Measurements from ENCODE around the gene PARP15.

PARP15 gene

GRCh38 chr3:122572940-122573412 lies 4.5 kb upstream of the PARP15 start:
- Histone ChIP-seq H3K27ac (ENCODE audit: low read depth, low read length) (peak overlapping the region; percentile 69), H3K9me3 (ENCODE audit: control insufficient read depth, insufficient read depth, low read length) (no peaks in the 10 kb centered on the region), H3K36me3 (ENCODE audit: control insufficient read depth, insufficient read depth, low read length) (peaks cover 3% of the 10 kb centered on the region; the same call in 1 of the 2 replicates), H3K9ac (ENCODE audit: low read depth, low read length) (no peak overlapping the region), H3K4me3 (ENCODE audit: low read depth, low read length) (no peak overlapping the region), H3K4me1 (ENCODE audit: control insufficient read depth, insufficient read depth, low read length) (0 out of 2 replicates have a peak, but pooled peaks cover 7% of the 10 kb centered on the region), H3K27me3 (ENCODE audit: control insufficient read depth, insufficient read depth, low read length) (peaks cover 11% of the 10 kb centered on the region)

GRCh38 chr3:122576174-122576940 lies 1.1 kb upstream of the PARP15 start:
- Histone ChIP-seq H3K27ac (ENCODE audit: low read depth, low read length) (no peak overlapping the region), H3K27me3 (ENCODE audit: control insufficient read depth, insufficient read depth, low read length) (peaks cover 20% of the 10 kb centered on the region), H3K4me1 (ENCODE audit: control insufficient read depth, insufficient read depth, low read length) (0 out of 2 replicates have a peak, but pooled peaks cover 7% of the 10 kb centered on the region), H3K9me3 (ENCODE audit: control insufficient read depth, insufficient read depth, low read length) (peaks cover under 1% of the 10 kb centered on the region; the same call in 1 of the 2 replicates), H3K9ac (ENCODE audit: low read depth, low read length) (no peak overlapping the region), H3K4me3 (ENCODE audit: low read depth, low read length) (no peak overlapping the region), H3K36me3 (ENCODE audit: control insufficient read depth, insufficient read depth, low read length) (no peaks in the 10 kb centered on the region)

GRCh38 chr3:122578069-122578740 lies 755 bp downstream of the PARP15 start:
- H3K4me3 ChIP-seq (ENCODE audit: low read depth, low read length) = peak overlapping the region; percentile 53

GRCh38 chr3:122580470-122580869 lies 3.0 kb downstream of the PARP15 start:
- no peak overlapping the region for H3K4me3 ChIP-seq (ENCODE audit: low read depth, low read length)
- H3K27me3 ChIP-seq (ENCODE audit: control insufficient read depth, insufficient read depth, low read length) = peaks cover 20% of the 10 kb centered on the region
- no peak overlapping the region for H3K27ac ChIP-seq (ENCODE audit: low read depth, low read length)
- no peak overlapping the region for H3K9ac ChIP-seq (ENCODE audit: low read depth, low read length)
- 0 out of 2 replicates have a peak, but pooled peaks cover 7% of the 10 kb centered on the region for H3K4me1 ChIP-seq (ENCODE audit: control insufficient read depth, insufficient read depth, low read length)
- H3K36me3 ChIP-seq (ENCODE audit: control insufficient read depth, insufficient read depth, low read length) = no peaks in the 10 kb centered on the region
- peaks cover 18% of the 10 kb centered on the region for H3K9me3 ChIP-seq (ENCODE audit: control insufficient read depth, insufficient read depth, low read length)

More at GRCh38 chr3:122578069-122578740, 755 bp downstream of the PARP15 start:
- 0 out of 2 replicates have a peak, but pooled peaks cover 7% of the 10 kb centered on the region for H3K4me1 ChIP-seq (ENCODE audit: control insufficient read depth, insufficient read depth, low read length)
- H3K36me3 ChIP-seq (ENCODE audit: control insufficient read depth, insufficient read depth, low read length) = no peaks in the 10 kb centered on the region
- peaks cover 20% of the 10 kb centered on the region for H3K27me3 ChIP-seq (ENCODE audit: control insufficient read depth, insufficient read depth, low read length)
- peaks cover 16% of the 10 kb centered on the region for H3K9me3 ChIP-seq (ENCODE audit: control insufficient read depth, insufficient read depth, low read length)
- H3K27ac ChIP-seq (ENCODE audit: low read depth, low read length) = no peak overlapping the region
- no peak overlapping the region for H3K9ac ChIP-seq (ENCODE audit: low read depth, low read length)

GRCh38 chr3:122581622-122582021 lies 4.2 kb downstream of the PARP15 start:
- peaks cover 20% of the 10 kb centered on the region for H3K27me3 ChIP-seq (ENCODE audit: control insufficient read depth, insufficient read depth, low read length)
- no peak overlapping the region for H3K27ac ChIP-seq (ENCODE audit: low read depth, low read length)
- no peak overlapping the region for H3K9ac ChIP-seq (ENCODE audit: low read depth, low read length)
- H3K36me3 ChIP-seq (ENCODE audit: control insufficient read depth, insufficient read depth, low read length) = no peaks in the 10 kb centered on the region
- 0 out of 2 replicates have a peak, but pooled peaks cover under 1% of the 10 kb centered on the region for H3K4me1 ChIP-seq (ENCODE audit: control insufficient read depth, insufficient read depth, low read length)
- no peak overlapping the region for H3K4me3 ChIP-seq (ENCODE audit: low read depth, low read length)
- peaks cover 18% of the 10 kb centered on the region for H3K9me3 ChIP-seq (ENCODE audit: control insufficient read depth, insufficient read depth, low read length)

GRCh38 chr3:122582390-122582789 lies 4.9 kb downstream of the PARP15 start:
- Histone ChIP-seq H3K4me3 (ENCODE audit: low read depth, low read length) (no peak overlapping the region), H3K27ac (ENCODE audit: low read depth, low read length) (no peak overlapping the region), H3K9ac (ENCODE audit: low read depth, low read length) (no peak overlapping the region), H3K9me3 (ENCODE audit: control insufficient read depth, insufficient read depth, low read length) (peaks cover 18% of the 10 kb centered on the region), H3K4me1 (ENCODE audit: control insufficient read depth, insufficient read depth, low read length) (no peaks in the 10 kb centered on the region), H3K27me3 (ENCODE audit: control insufficient read depth, insufficient read depth, low read length) (peaks cover 14% of the 10 kb centered on the region), H3K36me3 (ENCODE audit: control insufficient read depth, insufficient read depth, low read length) (no peaks in the 10 kb centered on the region)

GRCh38 chr3:122586098-122586497 lies 8.6 kb downstream of the PARP15 start:
- Histone ChIP-seq H3K36me3 (ENCODE audit: control insufficient read depth, insufficient read depth, low read length) (no peaks in the 10 kb centered on the region), H3K27me3 (ENCODE audit: control insufficient read depth, insufficient read depth, low read length) (no peaks in the 10 kb centered on the region), H3K4me3 (ENCODE audit: low read depth, low read length) (no peak overlapping the region), H3K9ac (ENCODE audit: low read depth, low read length) (no peak overlapping the region), H3K9me3 (ENCODE audit: control insufficient read depth, insufficient read depth, low read length) (peaks cover 18% of the 10 kb centered on the region), H3K4me1 (ENCODE audit: control insufficient read depth, insufficient read depth, low read length) (no peaks in the 10 kb centered on the region; the same call in none of the 2 replicates), H3K27ac (ENCODE audit: low read depth, low read length) (no peak overlapping the region)

GRCh38 chr3:122586773-122587485 lies 9.5 kb downstream of the PARP15 start:
- Histone ChIP-seq H3K27ac (ENCODE audit: low read depth, low read length) (no peak overlapping the region), H3K4me1 (ENCODE audit: control insufficient read depth, insufficient read depth, low read length) (no peaks in the 10 kb centered on the region; the same call in none of the 2 replicates), H3K27me3 (ENCODE audit: control insufficient read depth, insufficient read depth, low read length) (no peaks in the 10 kb centered on the region), H3K9ac (ENCODE audit: low read depth, low read length) (no peak overlapping the region), H3K4me3 (ENCODE audit: low read depth, low read length) (no peak overlapping the region), H3K36me3 (ENCODE audit: control insufficient read depth, insufficient read depth, low read length) (no peaks in the 10 kb centered on the region), H3K9me3 (ENCODE audit: control insufficient read depth, insufficient read depth, low read length) (peaks cover 12% of the 10 kb centered on the region)

GRCh38 chr3:122587572-122587971 lies 10.1 kb downstream of the PARP15 start:
- Histone ChIP-seq H3K9ac (ENCODE audit: low read depth, low read length) (no peak overlapping the region), H3K4me1 (ENCODE audit: control insufficient read depth, insufficient read depth, low read length) (no peaks in the 10 kb centered on the region; the same call in none of the 2 replicates), H3K36me3 (ENCODE audit: control insufficient read depth, insufficient read depth, low read length) (no peaks in the 10 kb centered on the region), H3K27me3 (ENCODE audit: control insufficient read depth, insufficient read depth, low read length) (no peaks in the 10 kb centered on the region), H3K27ac (ENCODE audit: low read depth, low read length) (no peak overlapping the region), H3K9me3 (ENCODE audit: control insufficient read depth, insufficient read depth, low read length) (peaks cover 5% of the 10 kb centered on the region), H3K4me3 (ENCODE audit: low read depth, low read length) (no peak overlapping the region)

- H3K4me1 ChIP-seq (ENCODE audit: control insufficient read depth, insufficient read depth, low read length) = no peaks in the 10 kb centered on the region; the same call in none of the 2 replicates
- no peaks in the 10 kb centered on the region for H3K9me3 ChIP-seq (ENCODE audit: control insufficient read depth, insufficient read depth, low read length)
- no peak overlapping the region for H3K4me3 ChIP-seq (ENCODE audit: low read depth, low read length)
- no peak overlapping the region for H3K9ac ChIP-seq (ENCODE audit: low read depth, low read length)
- no peaks in the 10 kb centered on the region for H3K36me3 ChIP-seq (ENCODE audit: control insufficient read depth, insufficient read depth, low read length)
- H3K27ac ChIP-seq (ENCODE audit: low read depth, low read length) = no peak overlapping the region
- no peaks in the 10 kb centered on the region for H3K27me3 ChIP-seq (ENCODE audit: control insufficient read depth, insufficient read depth, low read length)
Measured at GRCh38 chr3:122589297-122589696, 11.8 kb downstream of the PARP15 start.
